Osteoblast (primary cell): ENCODE results near the gene LRMDA. TPM values are rescaled to one million over a fixed set of nuclear protein-coding genes. Genes with fewer than 3 reads are reported as not detected.

ENCODE experiments used
- DNase-seq: peaks from one replicate; pipeline ENCODE4 v3.0.0; 2011; ENCODE audit warnings: low spot score, mixed read lengths; ENCODE audit not compliant: insufficient read length; ENCODE audit errors: missing footprints
- H2AFZ ChIP-seq: 2 replicates; pipeline ENCODE4 v1.6.0; 2011; ENCODE audit warnings: mild to moderate bottlenecking, low read length
- H3K27ac ChIP-seq: 2 replicates; pipeline ENCODE4 v1.5.1; 2011; ENCODE audit warnings: mild to moderate bottlenecking, low read depth, low read length, moderate library complexity
- H3K27me3 ChIP-seq: 2 replicates; pipeline ENCODE4 v1.6.0; 2012; ENCODE audit warnings: mild to moderate bottlenecking, control low read depth, inconsistent platforms, low read length, moderate library complexity; ENCODE audit not compliant: insufficient read depth
- H3K36me3 ChIP-seq: 2 replicates; pipeline ENCODE4 v1.5.1; 2011; ENCODE audit warnings: mild to moderate bottlenecking, low read length, control low read depth, moderate library complexity; ENCODE audit not compliant: insufficient read depth
- H3K4me1 ChIP-seq: 2 replicates; pipeline ENCODE4 v1.5.1; 2011; ENCODE audit warnings: mild to moderate bottlenecking, low read length, control low read depth, moderate library complexity; ENCODE audit not compliant: insufficient read depth
- H3K4me2 ChIP-seq: 2 replicates; pipeline ENCODE4 v1.6.0; 2011; ENCODE audit warnings: mild to moderate bottlenecking, low read length; ENCODE audit not compliant: insufficient read depth
- H3K4me3 ChIP-seq: fragments of 200-600 bp; sonication (generic); 3 replicates; pipeline ENCODE4 v1.5.1; 2012; ENCODE audit warnings: mild to moderate bottlenecking, low read length, inconsistent platforms; ENCODE audit not compliant: insufficient read depth
- H3K79me2 ChIP-seq: 2 replicates; pipeline ENCODE4 v1.6.0; 2012; ENCODE audit warnings: mild to moderate bottlenecking, low read length, control low read depth, inconsistent platforms; ENCODE audit not compliant: insufficient read depth
- H3K9me3 ChIP-seq: 2 replicates; pipeline ENCODE4 v1.5.1; 2011; ENCODE audit warnings: low read depth, low read length, control low read depth
- H4K20me1 ChIP-seq: 2 replicates; pipeline ENCODE4 v1.6.0; 2012; ENCODE audit warnings: mild to moderate bottlenecking, low read length, control low read depth; ENCODE audit not compliant: insufficient read depth
- CTCF ChIP-seq: IDR thresholded peaks from 2 replicates; pipeline ENCODE4 v1.5.1; 2011; ENCODE audit warnings: mild to moderate bottlenecking, low read depth, low read length, moderate library complexity; ENCODE audit errors: extremely low read depth
- total RNA-seq: library from RNA; depleted of rRNA; stranded (reverse); fragments of >200 nt; gene quantifications from 2 replicates; pipeline ENCODE4 v1.2.3, GENCODE V29; 2012

The LRMDA gene
- total RNA-seq, 1 donor: 18.5 TPM

GRCh38 chr10:76020630-76021029 lies 589.2 kb downstream of the LRMDA start:
- no peak overlapping the region for H3K4me2 ChIP-seq
- H2AFZ ChIP-seq: no peak overlapping the region
- H3K36me3 ChIP-seq: no peaks in the 10 kb centered on the region
- no peak for TF ChIP-seq CTCF
- DNase-seq: no peak
- H3K27me3 ChIP-seq: no peaks in the 10 kb centered on the region
- H3K9me3 ChIP-seq: no peaks in the 10 kb centered on the region
- no peak overlapping the region for H3K4me3 ChIP-seq
- H4K20me1 ChIP-seq: no peaks in the 10 kb centered on the region
- no peak overlapping the region for H3K27ac ChIP-seq
- H3K4me1 ChIP-seq: no peaks in the 10 kb centered on the region
- no peaks in the 10 kb centered on the region for H3K79me2 ChIP-seq

- no peak for DNase-seq
- Histone ChIP-seq H3K79me2 (no peaks in the 10 kb centered on the region), H3K4me1 (no peaks in the 10 kb centered on the region), H4K20me1 (no peaks in the 10 kb centered on the region), H2AFZ (no peak overlapping the region), H3K4me2 (no peak overlapping the region), H3K27ac (no peak overlapping the region), H3K9me3 (no peaks in the 10 kb centered on the region), H3K36me3 (no peaks in the 10 kb centered on the region), H3K27me3 (no peaks in the 10 kb centered on the region), H3K4me3 (no peak overlapping the region)
- no peak for TF ChIP-seq CTCF
Observed at GRCh38 chr10:76021398-76021797, 590.0 kb downstream of the LRMDA start.

GRCh38 chr10:76022366-76022765 lies 590.9 kb downstream of the LRMDA start:
- no peak for TF ChIP-seq CTCF
- H3K79me2 ChIP-seq: no peaks in the 10 kb centered on the region
- no peak overlapping the region for H3K4me2 ChIP-seq
- no peak overlapping the region for H3K4me3 ChIP-seq
- H3K4me1 ChIP-seq: no peaks in the 10 kb centered on the region
- no peak overlapping the region for H3K27ac ChIP-seq
- H3K9me3 ChIP-seq: no peaks in the 10 kb centered on the region
- no peak overlapping the region for H2AFZ ChIP-seq
- DNase-seq: no peak
- H3K27me3 ChIP-seq: no peaks in the 10 kb centered on the region
- no peaks in the 10 kb centered on the region for H3K36me3 ChIP-seq
- no peaks in the 10 kb centered on the region for H4K20me1 ChIP-seq

GRCh38 chr10:76023007-76023406 lies 591.6 kb downstream of the LRMDA start:
- Histone ChIP-seq H3K4me1 (no peaks in the 10 kb centered on the region), H4K20me1 (no peaks in the 10 kb centered on the region), H3K9me3 (no peaks in the 10 kb centered on the region), H3K27ac (no peak overlapping the region), H3K27me3 (no peaks in the 10 kb centered on the region), H3K4me3 (no peak overlapping the region), H3K79me2 (no peaks in the 10 kb centered on the region), H3K36me3 (no peaks in the 10 kb centered on the region), H2AFZ (no peak overlapping the region), H3K4me2 (no peak overlapping the region)
- DNase-seq: no peak
- no peak for TF ChIP-seq CTCF
